NCI-H2029 treated with DMSO at 0.1 percent for 48 hours (cell line): ENCODE results near the gene CES2.
"Not testable (repeated sequence)": the region's sequence is repeated elsewhere in the genome, so short reads cannot be mapped to it uniquely, and the experiment has no call there.

Experiments
- DNase-seq: peaks from one replicate; lab custom pipeline; 2025; lab: John Stamatoyannopoulos, UW

The CES2 gene

GRCh38 chr16:66935314-66936011 is at the start of gene CES2:
CES2 (plus strand) TSS chr16:66935516; CDS start chr16:66935636, 120 bp downstream.
- DNase-seq = no peak

- no peak for DNase-seq
Measured at GRCh38 chr16:66886321-66886720, 49.0 kb upstream of the CES2 start.

- no peak for DNase-seq
Measured at GRCh38 chr16:66886914-66887313, 48.4 kb upstream of the CES2 start.

- no peak for DNase-seq
Measured at GRCh38 chr16:66888647-66889615, 46.4 kb upstream of the CES2 start.

GRCh38 chr16:66889622-66890021 is 45.7 kb upstream of the CES2 start:
- DNase-seq = no peak

- DNase-seq = no peak
Measured at GRCh38 chr16:66890799-66891198, 44.5 kb upstream of the CES2 start.

GRCh38 chr16:66891360-66891759 is 44.0 kb upstream of the CES2 start:
- DNase-seq = no peak

- no peak for DNase-seq
Measured at GRCh38 chr16:66891797-66892196, 43.5 kb upstream of the CES2 start.

GRCh38 chr16:66894055-66894454 is 41.3 kb upstream of the CES2 start:
- DNase-seq = no peak

- DNase-seq = no peak
Measured at GRCh38 chr16:66894948-66895688, 40.2 kb upstream of the CES2 start.

GRCh38 chr16:66895689-66895979 is 39.7 kb upstream of the CES2 start:
- DNase-seq = no peak

GRCh38 chr16:66895999-66896398 is 39.3 kb upstream of the CES2 start:
- DNase-seq = no peak

- not testable (repeated sequence) for DNase-seq
Measured at GRCh38 chr16:66896682-66897081, 38.6 kb upstream of the CES2 start.

GRCh38 chr16:66898207-66898606 is 37.1 kb upstream of the CES2 start:
- DNase-seq = no peak

- no peak for DNase-seq
Measured at GRCh38 chr16:66898933-66899309, 36.4 kb upstream of the CES2 start.

GRCh38 chr16:66899310-66899944 is 35.9 kb upstream of the CES2 start:
- no peak for DNase-seq

GRCh38 chr16:66899945-66900710 is 35.2 kb upstream of the CES2 start:
- no peak for DNase-seq

- no peak for DNase-seq
Measured at GRCh38 chr16:66900721-66901441, 34.4 kb upstream of the CES2 start.

- DNase-seq = no peak
Measured at GRCh38 chr16:66901626-66902025, 33.7 kb upstream of the CES2 start.

- DNase-seq = no peak
Measured at GRCh38 chr16:66902648-66903543, 32.4 kb upstream of the CES2 start.
